ENCODE measurements around the gene FBXO45. TPM values are rescaled to one million over a fixed set of nuclear protein-coding genes. Genes with fewer than 3 reads are reported as not detected.
A peak's percentile ranks its signal among the peaks of the same experiment; 100 is the strongest.
"Not testable (repeated sequence)": the region's sequence is repeated elsewhere in the genome, so short reads cannot be mapped to it uniquely, and the experiment has no call there.

The FBXO45 gene
- 10 to 100 TPM; 12.5 to 14.0 (median 12.8) TPM for polyA plus RNA-seq (ENCODE audit: insufficient read length in 3 of 3)
- long read RNA-seq, donor 1, full-length matches to known transcripts, result 3 of 10 reads
- long read RNA-seq, donor 1, partial matches to known transcripts, result 7 of 10 reads
- long read RNA-seq, donor 1, other reads (novel, unspliced or antisense), result 0 of 10 reads
- long read RNA-seq, donor 2, full-length matches to known transcripts, result 7 of 13 reads
- long read RNA-seq, donor 2, partial matches to known transcripts, result 6 of 13 reads
- long read RNA-seq, donor 2, other reads (novel, unspliced or antisense), result 0 of 13 reads
- long read RNA-seq, donor 3, full-length matches to known transcripts, result 5 of 11 reads
- long read RNA-seq, donor 3, partial matches to known transcripts, result 6 of 11 reads
- long read RNA-seq, donor 3, other reads (novel, unspliced or antisense), result 0 of 11 reads
- long read RNA-seq, donor 4, full-length matches to known transcripts, result 5 of 5 reads
- long read RNA-seq, donor 4, partial matches to known transcripts, result 0 of 5 reads
- long read RNA-seq, donor 4, other reads (novel, unspliced or antisense), result 0 of 5 reads
- long read RNA-seq, donor 5, full-length matches to known transcripts, result 5 of 5 reads
- long read RNA-seq, donor 5, partial matches to known transcripts, result 0 of 5 reads
- long read RNA-seq, donor 5, other reads (novel, unspliced or antisense), result 0 of 5 reads
- long read RNA-seq, donor 6, full-length matches to known transcripts, result 3 of 12 reads
- long read RNA-seq, donor 6, partial matches to known transcripts, result 9 of 12 reads
- long read RNA-seq, donor 6, other reads (novel, unspliced or antisense), result 0 of 12 reads
- long read RNA-seq, donor 7, full-length matches to known transcripts, result 8 of 8 reads
- long read RNA-seq, donor 7, partial matches to known transcripts, result 0 of 8 reads
- long read RNA-seq, donor 7, other reads (novel, unspliced or antisense), result 0 of 8 reads
- long read RNA-seq, donor 8, full-length matches to known transcripts, result 5 of 5 reads
- long read RNA-seq, donor 8, partial matches to known transcripts, result 0 of 5 reads
- long read RNA-seq, donor 8, other reads (novel, unspliced or antisense), result 0 of 5 reads
- long read RNA-seq, donor 9, full-length matches to known transcripts, result 7 of 14 reads
- long read RNA-seq, donor 9, partial matches to known transcripts, result 7 of 14 reads
- long read RNA-seq, donor 9, other reads (novel, unspliced or antisense), result 0 of 14 reads
- long read RNA-seq, donor 10, full-length matches to known transcripts, result 3 of 3 reads
- long read RNA-seq, donor 10, partial matches to known transcripts, result 0 of 3 reads
- long read RNA-seq, donor 10, other reads (novel, unspliced or antisense), result 0 of 3 reads
- long read RNA-seq, donor 11, full-length matches to known transcripts, result 5 of 5 reads
- long read RNA-seq, donor 11, partial matches to known transcripts, result 0 of 5 reads
- long read RNA-seq, donor 11, other reads (novel, unspliced or antisense), result 0 of 5 reads
- long read RNA-seq, donor 12, full-length matches to known transcripts, result 14 of 30 reads
- long read RNA-seq, donor 12, partial matches to known transcripts, result 16 of 30 reads
- long read RNA-seq, donor 12, other reads (novel, unspliced or antisense), result 0 of 30 reads
- long read RNA-seq, donor 13, full-length matches to known transcripts, result 2 of 2 reads
- long read RNA-seq, donor 13, partial matches to known transcripts, result 0 of 2 reads
- long read RNA-seq, donor 13, other reads (novel, unspliced or antisense), result 0 of 2 reads
- long read RNA-seq, donor 14, result 0 reads
- long read RNA-seq, donor 15, full-length matches to known transcripts, result 5 of 14 reads
- long read RNA-seq, donor 15, partial matches to known transcripts, result 9 of 14 reads
- long read RNA-seq, donor 15, other reads (novel, unspliced or antisense), result 0 of 14 reads
- long read RNA-seq, donor 16, full-length matches to known transcripts, result 5 of 5 reads
- long read RNA-seq, donor 16, partial matches to known transcripts, result 0 of 5 reads
- long read RNA-seq, donor 16, other reads (novel, unspliced or antisense), result 0 of 5 reads

GRCh38 chr3:196568246-196569002 is at the start of gene FBXO45, which contains the start of gene WDR53:
Gene FBXO45 (plus strand): TSS chr3:196568660. CDS start chr3:196568985, 325 bp downstream.
Gene WDR53 (minus strand): TSS chr3:196568554. CDS start chr3:196561475, 7,079 bp downstream.
- peak; percentile 96 for DNase-seq

GRCh38 chr3:196518966-196519717 is 49.3 kb upstream of the FBXO45 start:
- DNase-seq, result no peak

GRCh38 chr3:196519718-196520082 is 48.8 kb upstream of the FBXO45 start:
- DNase-seq, result no peak

- DNase-seq, result not testable (repeated sequence)
Observed at GRCh38 chr3:196521291-196521690, 47.2 kb upstream of the FBXO45 start.

GRCh38 chr3:196523841-196524240 is 44.6 kb upstream of the FBXO45 start:
- DNase-seq, result no peak

- DNase-seq, result no peak
Observed at GRCh38 chr3:196524527-196524926, 43.9 kb upstream of the FBXO45 start.

- no peak for DNase-seq
Observed at GRCh38 chr3:196525141-196525540, 43.3 kb upstream of the FBXO45 start.

- DNase-seq, result peak; percentile 73
Observed at GRCh38 chr3:196528639-196529233, 39.7 kb upstream of the FBXO45 start.

- no peak for DNase-seq
Observed at GRCh38 chr3:196531418-196531817, 37.0 kb upstream of the FBXO45 start.

GRCh38 chr3:196533260-196533681 is 35.2 kb upstream of the FBXO45 start:
- no peak for DNase-seq

GRCh38 chr3:196537319-196537984 is 31.0 kb upstream of the FBXO45 start:
- no peak for DNase-seq

- DNase-seq, result no peak
Observed at GRCh38 chr3:196541684-196542445, 26.6 kb upstream of the FBXO45 start.

GRCh38 chr3:196544491-196544992 is 23.9 kb upstream of the FBXO45 start:
- DNase-seq, result no peak

- no peak for DNase-seq
Observed at GRCh38 chr3:196546537-196546936, 21.9 kb upstream of the FBXO45 start.

GRCh38 chr3:196547067-196547466 is 21.4 kb upstream of the FBXO45 start:
- DNase-seq, result no peak

- not testable (repeated sequence) for DNase-seq
Observed at GRCh38 chr3:196549312-196549711, 19.1 kb upstream of the FBXO45 start.

- DNase-seq, result not testable (repeated sequence)
Observed at GRCh38 chr3:196550172-196550571, 18.3 kb upstream of the FBXO45 start.
